GM20000 (cell line): ENCODE data around the gene APOC4.

Experiments
- DNase-seq: peaks from one replicate; pipeline ENCODE4 v3.0.0; 2012; ENCODE audit warnings: low spot score
- TF ChIP-seq, protein P1 (sequence below): IDR thresholded peaks from 2 replicates; pipeline ENCODE4 v1.5.1; 2012; ENCODE audit warnings: mild to moderate bottlenecking, control low read depth; ENCODE audit errors: extremely low read depth, missing control alignments

The APOC4 gene

GRCh38 chr19:44957526-44957925 is 15.5 kb downstream of the APOC4 start:
- DNase-seq: no peak
- TF ChIP-seq, protein P1, sequence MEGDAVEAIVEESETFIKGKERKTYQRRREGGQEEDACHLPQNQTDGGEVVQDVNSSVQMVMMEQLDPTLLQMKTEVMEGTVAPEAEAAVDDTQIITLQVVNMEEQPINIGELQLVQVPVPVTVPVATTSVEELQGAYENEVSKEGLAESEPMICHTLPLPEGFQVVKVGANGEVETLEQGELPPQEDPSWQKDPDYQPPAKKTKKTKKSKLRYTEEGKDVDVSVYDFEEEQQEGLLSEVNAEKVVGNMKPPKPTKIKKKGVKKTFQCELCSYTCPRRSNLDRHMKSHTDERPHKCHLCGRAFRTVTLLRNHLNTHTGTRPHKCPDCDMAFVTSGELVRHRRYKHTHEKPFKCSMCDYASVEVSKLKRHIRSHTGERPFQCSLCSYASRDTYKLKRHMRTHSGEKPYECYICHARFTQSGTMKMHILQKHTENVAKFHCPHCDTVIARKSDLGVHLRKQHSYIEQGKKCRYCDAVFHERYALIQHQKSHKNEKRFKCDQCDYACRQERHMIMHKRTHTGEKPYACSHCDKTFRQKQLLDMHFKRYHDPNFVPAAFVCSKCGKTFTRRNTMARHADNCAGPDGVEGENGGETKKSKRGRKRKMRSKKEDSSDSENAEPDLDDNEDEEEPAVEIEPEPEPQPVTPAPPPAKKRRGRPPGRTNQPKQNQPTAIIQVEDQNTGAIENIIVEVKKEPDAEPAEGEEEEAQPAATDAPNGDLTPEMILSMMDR: no peak

DNA sequence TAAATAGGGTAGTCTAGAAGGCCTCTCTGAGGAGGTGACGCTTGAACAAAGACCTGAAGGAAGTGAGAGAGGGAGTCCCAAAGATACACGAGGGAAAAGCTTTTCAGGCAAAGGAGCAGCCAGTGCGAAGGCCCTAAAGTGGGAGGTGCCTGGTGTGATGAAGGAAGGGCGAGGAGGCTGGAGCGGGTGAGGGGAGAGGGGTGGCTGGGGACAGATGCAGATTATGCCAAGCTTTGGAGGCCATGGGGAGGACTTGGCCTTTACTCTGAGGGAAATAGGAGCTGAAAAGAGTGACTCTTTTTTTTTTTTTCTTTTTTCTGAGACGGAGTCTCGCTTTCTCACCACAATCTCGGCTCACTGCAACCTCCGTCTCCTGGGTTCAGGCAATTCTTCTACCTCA is 16.1 kb downstream of the APOC4 start:
- DNase-seq: no peak
- TF ChIP-seq, protein P1: no peak

- no peak for DNase-seq
- TF ChIP-seq, protein P1: no peak
Observed at GRCh38 chr19:44959691-44960090, 17.7 kb downstream of the APOC4 start.

- TF ChIP-seq, protein P1: no peak
- DNase-seq: no peak
Observed at GRCh38 chr19:44960906-44961728, 19.1 kb downstream of the APOC4 start.

GRCh38 chr19:44961821-44962220 is 19.8 kb downstream of the APOC4 start:
- DNase-seq: no peak

DNA sequence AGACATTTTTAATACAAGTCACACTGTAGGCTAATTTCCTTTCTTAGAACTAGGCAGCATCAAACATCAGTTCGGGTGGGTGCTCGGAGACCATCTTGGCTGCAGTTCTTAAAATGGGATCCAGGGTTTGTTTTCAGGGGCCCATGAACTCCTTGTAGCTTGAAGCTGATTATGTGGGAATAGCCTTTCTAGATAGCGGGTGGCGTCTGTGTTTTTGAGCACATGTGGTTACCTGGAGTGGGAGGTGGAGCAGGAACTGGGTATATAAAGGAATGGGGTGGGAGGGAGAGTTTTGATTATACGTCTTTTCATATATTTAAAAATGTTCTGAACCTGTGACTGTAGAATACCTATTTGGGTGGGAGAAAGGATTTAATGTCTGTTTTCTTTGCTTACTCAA is 26.1 kb downstream of the APOC4 start:
- TF ChIP-seq, protein P1: no peak

More at GRCh38 chr19:44961821-44962220, 19.8 kb downstream of the APOC4 start:
- TF ChIP-seq, protein P1: no peak

DNA sequence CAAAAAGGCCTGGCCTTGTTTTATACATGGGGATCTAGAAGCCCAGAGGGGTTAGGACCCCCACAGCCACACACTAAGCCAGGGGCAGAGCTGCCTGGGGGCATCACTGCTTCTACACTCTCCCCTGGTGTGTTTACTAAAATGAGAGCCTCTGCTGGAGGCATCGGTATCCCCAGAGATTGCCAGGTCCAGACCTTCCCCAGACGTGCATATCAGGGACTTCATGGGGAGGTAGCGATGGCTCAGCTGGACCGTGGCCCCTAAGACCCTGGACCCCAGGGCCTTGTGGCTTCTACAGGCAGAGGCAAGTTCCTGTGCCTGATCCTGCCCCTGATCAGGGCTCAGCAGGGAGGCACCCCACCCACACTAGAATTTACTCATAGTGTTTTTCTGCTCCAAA is 26.6 kb downstream of the APOC4 start:
- DNase-seq: no peak

More for the DNA sequence above, 26.1 kb downstream of the APOC4 start:
- no peak for DNase-seq

More for the DNA sequence above, 26.6 kb downstream of the APOC4 start:
- TF ChIP-seq, protein P1: no peak
